ENCODE results near the gene TUT7. TPM values are rescaled to one million over a fixed set of nuclear protein-coding genes. Genes with fewer than 3 reads are reported as not detected.

TUT7 gene
- total and polyA plus RNA-seq, 10 of the 15 experiments (the other 5 are each of a cell fraction or from before 2014, with no cell fraction given) = 10.0 to 49.8 (median 30.4) TPM

GRCh38 chr9:86246752-86247161, 107.5 kb downstream of the TUT7 start (continued):
- TF ChIP-seq NKRF (conservative IDR thresholded peaks at IDR 0.05) (no peak), SP1 (IDR thresholded peaks at IDR 0.05; ENCODE audit: low read depth, low read length) (peak; percentile 31), SMC3 (IDR thresholded peaks at IDR 0.05; ENCODE audit: borderline replicate concordance, low read length) (peak; percentile 46; the same call in 1 of the 2 replicates), ZZZ3 (IDR thresholded peaks at IDR 0.05; ENCODE audit: control insufficient read depth, insufficient read length, low read depth) (no peak), BMI1 (IDR thresholded peaks at IDR 0.05; ENCODE audit: borderline replicate concordance) (no peak), KAT2A (conservative IDR thresholded peaks at IDR 0.05; ENCODE audit: control insufficient read depth, low read depth, low read length) (no peak), CTCF (IDR thresholded peaks at IDR 0.05 in 2 of 3, conservative IDR thresholded peaks at IDR 0.05 in 1 of 3; ENCODE audit: control insufficient read depth in 2 of 3, extremely low read depth in 1 of 3, insufficient read depth in 1 of 3, low read depth in 3 of 3, low read length in 3 of 3) (peak; percentile 31 to 74 (median 43); a peak in 3 of 6 replicates), EED (IDR thresholded peaks at IDR 0.05; ENCODE audit: low read depth) (peak; percentile 54), RUNX3 (IDR thresholded peaks at IDR 0.05; ENCODE audit: low read length) (peak; percentile 70), SUZ12 (IDR thresholded peaks at IDR 0.05; ENCODE audit: unreplicated experiment) (no peak), EZH2 (IDR thresholded peaks at IDR 0.05; ENCODE audit: borderline replicate concordance, control insufficient read depth, low read depth, low read length) (no peak), IKZF2 (IDR thresholded peaks at IDR 0.05) (peak; percentile 66 to 68), ATF2 (IDR thresholded peaks at IDR 0.05; ENCODE audit: low read length) (peak; percentile 88), ZNF207 (IDR thresholded peaks at IDR 0.05; ENCODE audit: borderline replicate concordance) (no peak), BCL3 (IDR thresholded peaks at IDR 0.05; ENCODE audit: borderline replicate concordance, insufficient read depth, low read depth, low read length, poor library complexity, severe bottlenecking) (peak; percentile 99), MTA3 (IDR thresholded peaks at IDR 0.05; ENCODE audit: borderline replicate concordance, low read length) (no peak), IRF4 (IDR thresholded peaks at IDR 0.05; ENCODE audit: low read depth, low read length) (peak; percentile 68; the same call in 1 of the 2 replicates), RB1 (IDR thresholded peaks at IDR 0.05; ENCODE audit: borderline replicate concordance) (peak; percentile 88; the same call in 1 of the 2 replicates), STAT3 (IDR thresholded peaks at IDR 0.05; ENCODE audit: low read depth, low read length) (0 out of 2 replicates have a peak, but pooled peaks have one; percentile 49), NR2F1 (conservative IDR thresholded peaks at IDR 0.05) (peak; percentile 91), ZNF274 (IDR thresholded peaks at IDR 0.05; ENCODE audit: insufficient read depth, insufficient read length) (no peak), FOXM1 (IDR thresholded peaks at IDR 0.05; ENCODE audit: low read depth, low read length) (no peak), TCF12 (IDR thresholded peaks at IDR 0.05; ENCODE audit: low read depth, low read length) (peak; percentile 88), NFIC (IDR thresholded peaks at IDR 0.05; ENCODE audit: low read depth, low read length) (peak; percentile 34; the same call in 1 of the 2 replicates)
